ENCODE measurements around the gene PLD4.

Gene PLD4

DNA sequence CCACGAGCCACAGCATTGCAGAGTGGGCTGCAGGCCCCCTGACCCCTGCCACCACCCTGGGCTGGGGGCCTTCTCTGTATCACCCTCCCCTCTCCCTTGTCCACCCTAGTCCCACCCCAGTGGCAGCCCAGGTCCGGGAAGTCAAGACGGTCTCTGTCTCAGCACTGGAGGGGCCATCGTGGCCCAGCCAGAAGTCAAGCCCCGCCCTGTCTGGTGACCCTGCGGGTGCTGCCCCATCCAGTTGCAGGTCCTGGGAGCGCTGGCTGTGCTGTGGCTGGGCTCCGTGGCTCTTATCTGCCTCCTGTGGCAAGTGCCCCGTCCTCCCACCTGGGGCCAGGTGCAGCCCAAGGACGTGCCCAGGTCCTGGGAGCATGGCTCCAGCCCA, 2.7 kb downstream of the PLD4 start:
- no peak for DNase-seq

- no peak for DNase-seq
Measured at GRCh38 chr14:104927901-104928300, 3.2 kb downstream of the PLD4 start.

DNA sequence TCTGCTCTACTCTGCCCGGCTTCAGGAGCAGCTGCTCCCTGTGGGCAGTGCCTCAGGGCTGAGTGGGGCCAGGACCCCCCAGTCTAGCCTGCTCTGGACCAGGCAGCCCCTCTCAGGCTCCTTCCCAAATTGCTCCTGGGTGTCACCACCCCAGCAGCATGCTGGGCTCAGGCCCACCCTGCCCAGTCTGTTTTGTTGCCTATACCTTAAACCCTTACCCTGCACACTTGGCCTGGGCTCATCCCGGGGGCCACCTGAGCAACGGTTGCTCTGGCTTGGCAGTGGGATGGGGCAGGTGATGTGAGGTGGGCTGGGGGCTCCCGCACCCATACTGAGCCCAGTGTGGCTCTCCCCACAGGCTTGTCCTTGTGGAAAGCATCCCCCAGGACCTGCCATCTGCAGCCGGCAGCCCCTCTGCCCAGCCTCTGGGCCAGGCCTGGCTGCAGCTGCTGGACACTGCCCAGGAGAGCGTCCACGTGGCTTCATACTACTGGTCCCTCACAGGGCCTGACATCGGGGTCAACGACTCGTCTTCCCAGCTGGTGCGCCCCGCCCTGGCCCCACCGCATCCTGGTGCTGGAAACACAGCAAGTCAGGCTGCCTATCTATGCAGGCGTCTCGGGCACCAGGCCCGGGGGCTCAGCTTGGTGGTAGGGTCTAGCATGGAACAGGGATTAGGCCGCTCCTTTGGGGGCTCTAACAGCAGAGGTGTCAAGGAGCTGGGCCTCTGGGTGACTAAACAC, 3.9 kb downstream of the PLD4 start:
- no peak for DNase-seq

DNA sequence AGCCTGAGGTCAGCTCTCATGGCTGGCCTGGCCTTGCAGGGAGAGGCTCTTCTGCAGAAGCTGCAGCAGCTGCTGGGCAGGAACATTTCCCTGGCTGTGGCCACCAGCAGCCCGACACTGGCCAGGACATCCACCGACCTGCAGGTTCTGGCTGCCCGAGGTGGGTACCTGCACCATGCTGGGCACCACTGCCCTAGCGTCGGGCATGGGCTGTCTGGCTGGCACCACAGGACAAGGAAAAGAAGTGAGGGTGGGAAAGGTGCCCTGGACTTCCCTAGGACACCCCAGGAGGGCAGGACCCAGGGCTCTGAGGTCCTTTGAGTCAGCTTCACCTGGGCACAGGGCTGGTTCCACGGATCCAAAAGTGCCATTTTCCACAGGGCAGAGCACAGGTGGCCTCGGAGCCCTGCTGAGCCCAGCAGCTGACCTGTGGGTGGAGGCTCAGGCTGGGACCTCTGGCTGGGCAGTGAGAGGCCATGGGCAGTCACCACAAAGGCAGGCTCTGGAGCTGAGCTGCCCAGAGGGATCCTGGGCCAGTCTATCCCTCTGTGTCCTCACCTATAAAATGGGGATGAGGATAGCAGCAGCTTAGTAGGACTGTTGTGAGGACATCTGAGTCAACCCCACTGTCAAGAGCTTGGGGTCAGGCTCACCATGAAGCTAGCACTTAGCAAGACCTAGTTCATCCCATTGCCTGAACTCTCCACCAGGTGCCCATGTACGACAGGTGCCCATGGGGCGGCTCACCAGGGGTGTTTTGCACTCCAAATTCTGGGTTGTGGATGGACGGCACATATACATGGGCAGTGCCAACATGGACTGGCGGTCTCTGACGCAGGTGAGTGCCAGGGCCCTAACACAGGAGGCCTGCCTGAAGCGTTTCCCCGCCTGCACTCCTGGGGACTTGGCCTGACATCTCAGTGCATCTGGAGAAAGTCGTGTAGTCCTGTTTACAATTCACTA, 4.9 kb downstream of the PLD4 start:
- no peak for DNase-seq

- DNase-seq, result no peak
Measured at GRCh38 chr14:104930526-104931303, 6.0 kb downstream of the PLD4 start.

DNA sequence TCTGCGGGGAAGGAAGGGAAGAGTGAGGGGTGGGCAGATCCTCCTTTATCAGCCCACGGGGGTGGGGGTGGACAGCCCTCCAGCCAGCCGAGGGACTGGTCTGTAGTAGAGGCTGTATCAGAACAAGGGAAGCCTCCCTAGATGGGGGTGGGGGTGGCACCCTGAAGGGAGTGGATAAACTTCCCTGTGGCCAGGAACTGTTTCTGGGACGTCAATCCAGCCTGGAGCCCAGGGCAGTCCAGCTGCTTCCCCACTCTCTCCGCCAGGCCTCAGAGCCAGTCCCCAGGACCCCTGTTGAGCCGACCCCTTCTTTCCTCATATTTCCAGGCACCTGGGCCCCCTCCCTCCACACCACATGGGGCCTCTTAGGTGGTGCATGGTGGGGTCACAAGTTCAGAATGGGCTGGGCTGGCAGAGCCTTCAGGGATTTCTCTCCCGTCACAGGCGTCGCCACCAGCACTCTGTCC, 6.7 kb downstream of the PLD4 start:
- DNase-seq, result no peak

DNA sequence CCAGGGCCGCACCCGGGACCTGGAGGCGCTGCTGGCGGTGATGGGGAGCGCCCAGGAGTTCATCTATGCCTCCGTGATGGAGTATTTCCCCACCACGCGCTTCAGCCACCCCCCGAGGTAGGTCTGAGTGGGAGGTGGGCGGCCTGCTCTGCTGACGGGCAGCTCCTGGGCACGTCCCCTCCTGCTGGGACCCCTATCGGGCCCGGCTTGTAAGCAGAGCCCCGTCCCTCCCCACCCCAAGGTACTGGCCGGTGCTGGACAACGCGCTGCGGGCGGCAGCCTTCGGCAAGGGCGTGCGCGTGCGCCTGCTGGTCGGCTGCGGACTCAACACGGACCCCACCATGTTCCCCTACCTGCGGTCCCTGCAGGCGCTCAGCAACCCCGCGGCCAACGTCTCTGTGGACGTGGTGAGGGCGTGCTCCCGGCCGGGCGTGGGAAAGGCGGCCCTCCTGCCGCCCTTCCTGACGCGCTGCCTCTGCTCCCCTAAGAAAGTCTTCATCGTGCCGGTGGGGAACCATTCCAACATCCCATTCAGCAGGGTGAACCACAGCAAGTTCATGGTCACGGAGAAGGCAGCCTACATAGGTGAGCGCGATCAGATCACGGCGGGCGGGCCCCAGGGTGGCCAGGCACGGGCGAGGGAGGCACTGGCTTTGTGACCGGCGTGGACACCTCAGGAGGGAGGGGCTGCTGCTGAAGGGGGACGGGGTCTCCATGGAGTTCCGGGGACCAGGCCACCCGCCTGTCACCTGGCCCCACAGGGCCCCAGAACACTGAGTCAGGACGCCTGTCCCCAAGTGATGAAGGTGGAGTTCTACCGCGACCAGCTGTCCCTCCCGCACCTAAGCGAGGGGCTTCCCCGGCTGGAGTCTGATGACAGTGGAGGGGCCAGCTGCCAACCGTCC, 7.3 kb downstream of the PLD4 start:
- DNase-seq, result no peak

DNA sequence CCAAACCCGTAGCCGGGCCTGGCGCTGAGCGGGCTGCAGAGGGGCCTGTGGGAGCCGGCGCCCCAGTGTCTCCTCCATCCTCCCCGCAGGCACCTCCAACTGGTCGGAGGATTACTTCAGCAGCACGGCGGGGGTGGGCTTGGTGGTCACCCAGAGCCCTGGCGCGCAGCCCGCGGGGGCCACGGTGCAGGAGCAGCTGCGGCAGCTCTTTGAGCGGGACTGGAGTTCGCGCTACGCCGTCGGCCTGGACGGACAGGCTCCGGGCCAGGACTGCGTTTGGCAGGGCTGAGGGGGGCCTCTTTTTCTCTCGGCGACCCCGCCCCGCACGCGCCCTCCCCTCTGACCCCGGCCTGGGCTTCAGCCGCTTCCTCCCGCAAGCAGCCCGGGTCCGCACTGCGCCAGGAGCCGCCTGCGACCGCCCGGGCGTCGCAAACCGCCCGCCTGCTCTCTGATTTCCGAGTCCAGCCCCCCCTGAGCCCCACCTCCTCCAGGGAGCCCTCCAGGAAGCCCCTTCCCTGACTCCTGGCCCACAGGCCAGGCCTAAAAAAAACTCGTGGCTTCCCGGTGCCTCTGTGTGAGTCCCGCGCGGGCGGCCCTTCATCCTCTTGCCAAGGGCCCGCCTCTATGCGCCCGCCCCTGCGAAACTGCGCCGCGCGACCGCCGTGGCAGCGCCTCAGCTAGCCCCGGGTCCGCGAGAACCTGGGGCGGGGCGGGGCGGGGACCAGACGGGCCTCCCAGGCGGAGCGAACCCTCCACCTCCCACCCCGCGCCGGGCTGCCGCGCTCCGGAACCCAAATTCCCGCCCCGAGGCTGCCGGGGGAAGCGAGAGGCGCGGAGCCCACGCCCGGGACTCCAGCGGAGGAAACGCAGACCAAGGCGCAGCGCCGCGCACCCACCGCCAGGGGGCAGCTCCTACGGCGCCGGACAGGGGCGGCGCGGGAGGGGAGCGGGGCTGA, 8.3 kb downstream of the PLD4 start:
- peak in 41 of 51 donors; percentile 9 to 79 (median 50) for DNase-seq

DNA sequence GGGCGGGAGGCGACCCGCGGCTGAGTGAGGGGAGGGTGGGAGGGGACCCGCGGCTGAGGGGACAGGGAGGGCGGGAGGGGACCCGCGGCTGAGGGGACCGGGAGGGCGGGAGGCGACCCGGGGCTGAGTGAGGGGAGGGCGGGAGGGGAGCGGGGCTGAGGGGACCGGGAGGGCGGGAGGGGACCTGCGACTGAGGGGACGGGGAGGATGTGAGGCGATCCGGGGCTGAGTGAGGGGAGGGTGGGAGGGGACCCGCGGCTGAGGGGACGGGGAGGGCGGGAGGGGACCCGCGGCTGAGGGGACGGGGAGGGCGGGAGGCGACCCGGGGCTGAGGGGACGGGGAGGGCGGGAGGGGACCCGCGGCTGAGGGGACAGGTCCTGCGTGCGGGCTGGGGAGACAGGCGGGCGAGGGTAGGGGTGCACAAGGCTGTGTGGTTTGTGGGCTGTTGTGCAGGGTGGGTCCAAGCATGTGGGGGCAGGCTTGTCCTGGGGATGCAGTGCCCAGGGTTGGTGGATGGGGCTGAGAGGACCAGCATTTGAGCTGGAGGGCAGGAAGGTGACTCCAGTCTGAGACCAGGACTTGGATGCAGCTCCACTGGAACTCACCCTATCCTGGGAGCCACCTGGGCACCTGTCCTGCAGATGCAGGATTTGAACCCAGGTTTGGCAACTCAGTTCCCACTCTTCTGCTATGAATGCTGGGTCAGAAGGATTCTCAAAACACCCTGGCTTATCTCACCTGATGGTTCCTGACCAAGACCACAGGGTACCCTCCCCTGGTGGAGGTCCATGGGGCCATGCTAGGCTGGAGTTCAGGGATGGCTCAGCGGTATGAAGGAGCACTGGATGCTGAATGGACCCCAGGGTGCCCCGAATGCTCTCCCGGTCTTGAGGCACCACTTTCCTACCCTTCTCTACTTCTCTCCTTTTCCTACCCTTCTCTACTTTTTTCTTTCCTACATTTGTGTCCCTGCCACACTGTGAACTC, 9.4 kb downstream of the PLD4 start:
- DNase-seq, result peak in 1 of 51 donors; percentile 13

GRCh38 chr14:104935026-104935650, 10.5 kb downstream of the PLD4 start:
- no peak for DNase-seq

DNA sequence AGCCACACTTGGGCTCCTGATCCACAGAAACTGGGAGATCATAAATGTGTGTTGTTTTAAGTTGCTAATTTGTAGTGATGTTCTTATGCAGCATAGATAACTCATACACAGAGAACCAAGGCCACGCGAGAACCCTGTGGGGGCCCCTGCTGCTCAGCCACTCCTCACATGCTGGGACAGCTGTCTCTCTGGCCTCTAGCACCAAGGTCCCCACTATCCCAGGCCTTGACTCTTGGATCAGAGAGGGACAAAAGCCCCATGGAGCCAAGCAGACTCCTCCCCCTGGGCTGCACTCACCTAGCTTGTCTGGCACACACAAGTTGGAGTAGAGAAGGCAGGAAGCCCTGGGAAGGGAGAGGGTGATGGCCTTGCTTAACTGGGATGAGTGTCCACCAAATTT, 11.3 kb downstream of the PLD4 start:
- DNase-seq, result no peak

GRCh38 chr14:104936361-104937155, 11.9 kb downstream of the PLD4 start:
- no peak for DNase-seq

DNA sequence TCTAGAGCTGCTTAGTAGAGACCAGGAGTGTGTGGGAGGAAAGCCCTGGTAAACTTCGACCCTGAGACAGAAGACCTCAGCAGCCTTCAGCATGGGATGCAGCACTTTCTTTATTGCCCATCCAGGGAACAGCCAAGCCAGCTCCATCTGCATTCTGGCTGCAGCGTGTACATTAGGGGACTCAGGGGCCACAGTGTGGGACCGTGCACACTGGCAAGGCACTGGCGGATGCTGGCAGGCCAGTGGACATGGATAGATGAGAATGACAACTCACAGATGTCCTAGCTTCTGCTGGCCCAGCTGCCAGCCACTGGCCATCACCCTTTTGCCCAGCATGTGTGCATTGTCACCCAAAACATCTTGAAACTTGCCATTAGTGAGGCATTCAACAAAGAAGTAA, 12.5 kb downstream of the PLD4 start:
- no peak for DNase-seq

DNA sequence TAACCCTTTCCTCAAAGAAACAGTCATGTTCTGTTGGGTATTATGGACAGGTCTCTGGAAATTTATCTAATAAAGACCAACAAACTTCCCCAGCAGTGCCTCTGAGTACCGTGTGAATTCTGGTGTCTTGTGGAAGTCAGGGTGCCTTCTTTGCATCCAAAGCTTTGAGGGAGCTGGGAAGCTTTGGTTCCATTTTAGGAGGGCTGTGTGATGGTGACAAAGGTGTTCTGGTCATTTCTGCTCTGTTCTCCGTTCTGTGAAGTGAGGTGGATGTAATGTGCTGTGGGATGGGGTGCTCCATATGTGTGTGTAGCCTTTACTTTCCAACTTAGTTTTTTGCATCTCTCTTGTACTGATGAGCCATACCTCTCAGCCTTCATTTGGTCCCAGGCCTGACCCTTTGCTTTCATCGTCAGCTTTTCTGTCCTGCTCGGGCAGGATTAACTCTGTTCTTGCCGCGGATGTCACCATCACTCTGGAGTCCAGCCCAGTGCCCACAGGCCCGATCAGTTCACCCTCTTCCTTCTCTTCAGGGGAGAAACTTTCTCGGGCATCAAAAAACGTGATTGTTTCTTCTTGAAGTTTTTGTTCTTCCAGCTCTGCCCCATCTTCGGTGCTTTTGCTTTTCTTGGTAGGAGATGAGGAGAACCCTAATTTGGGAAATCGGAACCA, 13.2 kb downstream of the PLD4 start:
- no peak for DNase-seq

GRCh38 chr14:104938436-104938835, 13.8 kb downstream of the PLD4 start:
- DNase-seq, result no peak

DNA sequence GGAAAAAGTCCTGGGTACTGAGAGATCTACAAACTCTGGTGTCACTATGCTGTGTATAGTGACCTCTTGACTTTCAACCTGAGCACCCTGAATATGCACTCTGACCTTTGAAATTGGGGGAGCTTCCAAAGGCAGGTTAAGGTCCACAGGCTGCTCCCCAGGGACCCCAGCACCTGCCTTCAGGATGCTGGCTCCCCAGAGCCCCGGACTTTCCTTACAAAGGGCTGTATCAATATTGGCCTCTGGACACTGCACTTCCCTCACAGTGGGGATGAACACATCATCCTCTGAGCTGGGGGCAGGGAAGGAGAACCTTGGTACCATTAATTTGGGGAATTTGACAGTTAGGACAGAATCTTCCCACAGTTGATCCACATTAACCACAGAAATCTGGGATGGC, 14.3 kb downstream of the PLD4 start:
- DNase-seq, result no peak

Measured in hypothalamus (tissue), 51 donors.